Lower leg skin (tissue), 4 donors: ENCODE measurements around the gene CBX6. TPM values are rescaled to one million over a fixed set of nuclear protein-coding genes. Genes with fewer than 3 reads are reported as not detected.

Source experiments
- DNase-seq, 2 donors: peaks; one replicate each; pipeline ENCODE4 v3.0.0-alpha.2; 2019; ENCODE audit warnings: low spot score in 2 of 2
- H3K4me3 ChIP-seq: fragments of 200-600 bp; sonication (generic); 2 replicates; pipeline ENCODE4 v1.5.1; 2017; ENCODE audit warnings: mild to moderate bottlenecking, low read depth; ENCODE audit not compliant: poor library complexity, severe bottlenecking
- POLR2A ChIP-seq, 2 donors: fragments of 450-650 bp; IDR thresholded peaks; one replicate each; pipeline ENCODE4 v1.6.1; 2016 to 2017; ENCODE audit warnings: antibody characterized with exemption in 2 of 2, mild to moderate bottlenecking in 1 of 2, moderate library complexity in 1 of 2
- WGBS, 2 donors: methylation state at CpG; one replicate each; pipeline ENCODE4 v1.1.5; 2018; 5-methylcytosine and 5-hydroxymethylcytosine counted together
- intact Hi-C: fragments of 100-400 bp; cut with DNase I; formaldehyde crosslinking; loops from one replicate; pipeline ENCODE4 v1.15.0; 2023; ENCODE audit warnings: low total_unique reads
- total RNA-seq, 4 donors: library from RNA; depleted of rRNA; stranded (reverse); fragments of >200 nt; gene quantifications; one replicate each; pipeline ENCODE4 v1.1.0, GENCODE V29; 2016
- TF ChIP-seq, protein P1 (sequence below), 3 donors: fragments of 450-650 bp; IDR thresholded peaks; one replicate each; pipeline ENCODE4 v1.5.1; 2016; ENCODE audit warnings: antibody characterized with exemption in 3 of 3, mild to moderate bottlenecking in 3 of 3, moderate library complexity in 2 of 3

Gene CBX6
- total RNA-seq, 4 donors from 2014 or later = 5.1 to 20.0 (median 13.9) TPM

DNA sequence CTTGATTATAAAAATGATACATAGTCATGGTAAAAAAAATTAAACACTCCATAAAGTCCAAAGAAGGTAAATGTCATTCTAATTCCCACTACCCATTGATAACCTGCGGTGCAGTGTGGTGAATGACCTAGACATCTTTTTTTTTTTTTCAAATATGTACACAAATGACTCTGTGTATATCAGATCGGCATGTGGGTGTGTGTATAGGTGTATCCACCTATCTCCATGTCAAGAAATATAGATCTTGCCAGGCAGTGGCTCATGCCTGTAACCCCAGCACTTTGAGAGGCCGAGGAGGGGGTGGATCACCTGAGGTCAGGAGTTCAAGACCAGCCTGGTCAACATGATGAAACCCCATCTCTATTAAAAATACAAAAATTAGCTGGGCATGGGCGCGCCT is 18.4 kb upstream of the CBX6 start:
- intact Hi-C loops = no loop called here
- no peak for TF ChIP-seq POLR2A (IDR thresholded peaks at IDR 0.05)
- TF ChIP-seq, protein P1, sequence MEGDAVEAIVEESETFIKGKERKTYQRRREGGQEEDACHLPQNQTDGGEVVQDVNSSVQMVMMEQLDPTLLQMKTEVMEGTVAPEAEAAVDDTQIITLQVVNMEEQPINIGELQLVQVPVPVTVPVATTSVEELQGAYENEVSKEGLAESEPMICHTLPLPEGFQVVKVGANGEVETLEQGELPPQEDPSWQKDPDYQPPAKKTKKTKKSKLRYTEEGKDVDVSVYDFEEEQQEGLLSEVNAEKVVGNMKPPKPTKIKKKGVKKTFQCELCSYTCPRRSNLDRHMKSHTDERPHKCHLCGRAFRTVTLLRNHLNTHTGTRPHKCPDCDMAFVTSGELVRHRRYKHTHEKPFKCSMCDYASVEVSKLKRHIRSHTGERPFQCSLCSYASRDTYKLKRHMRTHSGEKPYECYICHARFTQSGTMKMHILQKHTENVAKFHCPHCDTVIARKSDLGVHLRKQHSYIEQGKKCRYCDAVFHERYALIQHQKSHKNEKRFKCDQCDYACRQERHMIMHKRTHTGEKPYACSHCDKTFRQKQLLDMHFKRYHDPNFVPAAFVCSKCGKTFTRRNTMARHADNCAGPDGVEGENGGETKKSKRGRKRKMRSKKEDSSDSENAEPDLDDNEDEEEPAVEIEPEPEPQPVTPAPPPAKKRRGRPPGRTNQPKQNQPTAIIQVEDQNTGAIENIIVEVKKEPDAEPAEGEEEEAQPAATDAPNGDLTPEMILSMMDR (IDR thresholded peaks at IDR 0.05) = no peak
- DNase-seq = no peak
- no peak overlapping the region for H3K4me3 ChIP-seq
- 79 to 83% methylated on average over 5 of the region's 5 CpGs for WGBS, 2 donors

DNA sequence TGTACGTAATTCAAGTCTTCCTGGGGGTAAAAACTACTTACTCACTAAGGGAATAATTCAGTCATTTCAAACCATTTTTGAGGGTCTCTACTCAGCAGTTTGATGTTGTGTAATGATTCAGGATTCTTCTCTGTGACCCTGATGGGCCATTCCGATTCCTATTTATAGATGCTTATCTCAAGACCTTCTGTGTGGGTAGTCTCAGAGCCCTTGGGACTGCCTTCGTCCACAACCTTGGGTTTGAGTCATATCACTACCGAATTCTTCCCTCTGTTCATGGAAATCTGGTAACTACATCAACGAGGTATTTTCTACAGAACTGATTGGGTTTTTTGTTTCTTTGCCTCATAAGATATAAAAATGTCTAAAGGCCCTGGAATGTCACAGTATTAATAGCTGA is 14.3 kb upstream of the CBX6 start:
- TF ChIP-seq, protein P1 (IDR thresholded peaks at IDR 0.05) = no peak
- no peak for TF ChIP-seq POLR2A (IDR thresholded peaks at IDR 0.05)
- 73 to 77% methylated on average over 5 of the region's 5 CpGs for WGBS, 2 donors
- intact Hi-C loops = no loop called here
- H3K4me3 ChIP-seq = no peak overlapping the region
- DNase-seq = no peak

DNA sequence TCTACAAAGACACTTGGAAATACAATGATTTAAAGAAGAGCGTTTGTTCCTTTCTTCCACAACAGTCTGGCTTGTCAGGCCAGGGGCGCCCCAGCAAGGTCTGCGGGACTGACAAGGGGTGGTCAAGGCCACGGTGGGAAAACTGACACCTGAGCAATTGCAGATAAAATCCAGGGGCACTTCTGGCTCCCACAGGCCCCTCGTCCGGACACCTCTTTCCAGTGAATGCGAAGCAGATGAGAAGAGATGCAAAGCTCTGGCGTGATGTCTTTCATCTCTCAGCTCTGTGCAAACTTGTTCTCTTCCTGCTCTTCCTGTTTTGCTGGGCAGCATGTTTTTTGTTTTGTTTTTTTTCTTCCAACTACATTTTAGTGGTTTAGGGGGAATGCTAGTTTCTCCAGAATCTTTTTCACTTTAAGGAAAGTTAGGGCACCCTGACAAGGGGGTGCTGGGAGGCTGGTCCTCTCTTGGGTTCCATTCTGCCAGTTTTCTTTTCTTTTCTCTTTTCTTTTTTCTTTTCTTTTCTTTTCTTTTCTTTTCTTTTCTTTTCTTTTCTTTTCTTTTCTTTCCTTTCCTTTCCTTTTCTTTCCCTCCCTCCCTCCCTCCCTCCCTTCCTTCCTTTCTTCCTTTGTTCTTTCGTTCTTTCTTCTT is 11.1 kb upstream of the CBX6 start:
- TF ChIP-seq, protein P1 (IDR thresholded peaks at IDR 0.05) = no peak
- TF ChIP-seq POLR2A (IDR thresholded peaks at IDR 0.05) = no peak
- intact Hi-C loops = no loop called here
- 43 to 47% methylated on average over 8 to 9 of the region's 9 CpGs for WGBS, 2 donors
- H3K4me3 ChIP-seq = no peak overlapping the region
- DNase-seq = no peak

DNA sequence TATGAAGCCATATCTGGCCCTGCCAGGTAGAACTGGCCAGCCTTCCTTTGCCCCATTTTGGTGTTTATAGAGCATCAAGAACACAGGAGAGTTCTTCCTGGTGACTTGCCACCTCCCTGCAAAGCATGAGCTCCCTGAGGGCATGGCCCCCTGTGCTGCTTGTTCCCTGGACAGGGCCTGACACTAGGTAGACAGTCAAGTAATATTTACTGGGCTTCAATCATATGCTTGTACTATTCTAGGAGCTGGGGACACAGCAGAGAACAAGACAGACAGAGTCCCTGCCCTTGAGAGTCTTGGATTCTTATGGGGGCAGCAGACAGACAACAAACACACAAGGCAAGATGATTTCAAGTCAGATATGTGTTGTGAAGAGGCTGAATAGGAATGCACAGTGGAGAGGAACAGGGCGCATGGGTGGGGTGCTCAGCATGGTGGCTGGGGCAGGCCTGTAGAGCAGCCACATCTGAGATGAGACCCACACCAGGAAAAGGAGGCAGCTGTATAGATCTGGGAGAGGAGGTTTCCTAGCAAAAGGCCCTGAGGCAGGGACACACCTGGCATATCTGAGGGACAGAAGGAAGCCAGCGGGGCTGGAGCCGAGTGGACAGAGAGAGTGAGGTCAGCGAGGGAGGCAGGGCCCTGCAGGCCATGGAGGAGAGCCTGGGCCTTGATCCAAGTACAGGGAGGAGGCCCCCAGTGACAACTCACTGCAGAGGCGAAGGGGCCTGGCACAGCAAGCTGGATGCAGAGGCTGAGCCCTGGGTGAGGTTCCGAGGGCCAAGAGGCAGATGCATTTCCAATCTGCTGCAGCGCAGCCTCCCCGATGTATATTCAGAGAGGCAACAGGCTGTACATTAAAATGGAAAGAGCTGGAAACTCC is 10.2 kb upstream of the CBX6 start:
- no peak for TF ChIP-seq POLR2A (IDR thresholded peaks at IDR 0.05)
- TF ChIP-seq, protein P1 (IDR thresholded peaks at IDR 0.05) = no peak
- no peak for DNase-seq
- WGBS, 2 donors = 41 to 52% methylated on average over 8 of the region's 8 CpGs
- H3K4me3 ChIP-seq = no peak overlapping the region
- intact Hi-C loops = no loop called here

DNA sequence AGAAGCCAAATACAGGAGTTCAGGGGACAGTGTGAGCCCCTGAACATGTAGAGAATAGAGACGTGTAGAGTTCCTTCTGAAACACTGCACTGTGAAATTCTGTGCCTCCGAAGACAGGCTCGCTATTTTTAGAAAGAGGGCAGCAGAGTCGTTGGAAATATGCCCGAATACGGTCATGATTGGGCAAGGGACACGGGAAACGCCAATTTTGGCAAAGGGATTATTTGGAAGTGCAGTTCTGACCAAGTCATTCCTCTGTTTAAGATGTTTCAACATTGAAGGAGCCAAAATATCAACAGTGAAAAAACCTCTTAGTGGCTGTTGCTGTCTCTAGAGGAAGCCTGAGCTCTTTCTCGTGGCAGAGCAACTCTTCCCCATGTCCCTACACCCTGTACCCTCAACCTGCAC is 9.5 kb upstream of the CBX6 start:
- no peak overlapping the region for H3K4me3 ChIP-seq

More for the DNA sequence above, 9.5 kb upstream of the CBX6 start:
- DNase-seq = peak; percentile 74 to 91
- intact Hi-C loops = no loop called here
- TF ChIP-seq POLR2A (IDR thresholded peaks at IDR 0.05) = no peak
- TF ChIP-seq, protein P1 (IDR thresholded peaks at IDR 0.05) = no peak
- WGBS, 2 donors = 2 to 6% methylated on average over 9 of the region's 9 CpGs
